ENCODE measurements around the gene DTWD1.
"Not testable (repeated sequence)": the region's sequence is repeated elsewhere in the genome, so short reads cannot be mapped to it uniquely, and the experiment has no call there.

The DTWD1 gene

GRCh38 chr15:49649987-49650386 is 29.1 kb downstream of the DTWD1 start:
- DNase-seq = no peak

- no peak for DNase-seq
These were observed 29.8 kb downstream of the DTWD1 start for GRCh38 chr15:49650676-49651075.

GRCh38 chr15:49652922-49653321 is 32.1 kb downstream of the DTWD1 start:
- no peak for DNase-seq

- no peak for DNase-seq
These were observed 35.9 kb downstream of the DTWD1 start for GRCh38 chr15:49656734-49657133.

- no peak for DNase-seq
These were observed 43.9 kb downstream of the DTWD1 start for GRCh38 chr15:49664716-49665115.

- DNase-seq = not testable (repeated sequence)
These were observed 45.6 kb downstream of the DTWD1 start for GRCh38 chr15:49666486-49666885.

- no peak for DNase-seq
These were observed 48.4 kb downstream of the DTWD1 start for GRCh38 chr15:49669288-49669687.

GRCh38 chr15:49673861-49674260 is 53.0 kb downstream of the DTWD1 start:
- DNase-seq = no peak

- no peak for DNase-seq
These were observed 53.5 kb downstream of the DTWD1 start for GRCh38 chr15:49674370-49674769.

- no peak for DNase-seq
These were observed 54.2 kb downstream of the DTWD1 start for GRCh38 chr15:49675041-49675440.

GRCh38 chr15:49678655-49679054 is 57.8 kb downstream of the DTWD1 start:
- DNase-seq = no peak

- DNase-seq = no peak
These were observed 65.8 kb downstream of the DTWD1 start for GRCh38 chr15:49686599-49686998.

- DNase-seq = no peak
These were observed 67.4 kb downstream of the DTWD1 start for GRCh38 chr15:49688135-49688790.

GRCh38 chr15:49692514-49693090 is 71.8 kb downstream of the DTWD1 start:
- DNase-seq = no peak

- no peak for DNase-seq
These were observed 72.7 kb downstream of the DTWD1 start for GRCh38 chr15:49693498-49693897.

GRCh38 chr15:49696433-49696832 is 75.6 kb downstream of the DTWD1 start:
- no peak for DNase-seq

GRCh38 chr15:49697121-49697520 is 76.3 kb downstream of the DTWD1 start:
- no peak for DNase-seq

- DNase-seq = not testable (repeated sequence)
These were observed 82.1 kb downstream of the DTWD1 start for GRCh38 chr15:49702982-49703381.

Measured in NCI-H510A (cell line).